Ovary (tissue), 3 donors: ENCODE results near the gene FAM53B.

Source experiments
- POLR2A ChIP-seq: fragments of 450-650 bp; IDR thresholded peaks from one replicate; pipeline ENCODE4 v1.6.1; 2017; ENCODE audit warnings: antibody characterized with exemption, mild to moderate bottlenecking, moderate library complexity
- TF ChIP-seq, protein P1 (sequence below), 3 donors: fragments of 450-650 bp in 2 of 3; fragments of 200-600 bp in 1 of 3; IDR thresholded peaks; one replicate each; pipeline versions ENCODE4 v1.5.1 to v1.8.0; 2016 to 2022; ENCODE audit warnings: antibody characterized with exemption in 3 of 3, mild to moderate bottlenecking in 1 of 3
- donor health status: DM: no; HTN: no; CAD: no.

DNA sequence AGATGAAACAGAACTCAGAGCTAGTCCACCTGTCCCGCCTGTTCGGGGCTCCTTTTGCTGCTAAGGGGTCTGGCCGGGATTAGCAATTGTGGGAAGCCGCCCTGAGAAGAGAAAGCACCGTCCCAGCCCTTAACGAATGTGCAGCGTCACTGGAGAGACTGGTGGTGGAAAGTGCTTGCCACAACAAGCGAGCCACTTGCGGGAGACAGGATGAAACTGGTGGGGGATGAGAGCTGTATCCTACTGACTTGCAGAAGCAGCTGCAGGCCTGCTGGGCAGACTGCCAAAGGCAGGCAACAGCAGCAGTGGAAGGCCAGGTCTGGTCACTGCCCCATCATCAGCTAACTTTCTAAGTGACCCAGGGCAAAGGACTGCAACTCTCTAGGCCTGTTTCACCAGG lies 95.4 kb downstream of the FAM53B start:
- TF ChIP-seq, protein P1, sequence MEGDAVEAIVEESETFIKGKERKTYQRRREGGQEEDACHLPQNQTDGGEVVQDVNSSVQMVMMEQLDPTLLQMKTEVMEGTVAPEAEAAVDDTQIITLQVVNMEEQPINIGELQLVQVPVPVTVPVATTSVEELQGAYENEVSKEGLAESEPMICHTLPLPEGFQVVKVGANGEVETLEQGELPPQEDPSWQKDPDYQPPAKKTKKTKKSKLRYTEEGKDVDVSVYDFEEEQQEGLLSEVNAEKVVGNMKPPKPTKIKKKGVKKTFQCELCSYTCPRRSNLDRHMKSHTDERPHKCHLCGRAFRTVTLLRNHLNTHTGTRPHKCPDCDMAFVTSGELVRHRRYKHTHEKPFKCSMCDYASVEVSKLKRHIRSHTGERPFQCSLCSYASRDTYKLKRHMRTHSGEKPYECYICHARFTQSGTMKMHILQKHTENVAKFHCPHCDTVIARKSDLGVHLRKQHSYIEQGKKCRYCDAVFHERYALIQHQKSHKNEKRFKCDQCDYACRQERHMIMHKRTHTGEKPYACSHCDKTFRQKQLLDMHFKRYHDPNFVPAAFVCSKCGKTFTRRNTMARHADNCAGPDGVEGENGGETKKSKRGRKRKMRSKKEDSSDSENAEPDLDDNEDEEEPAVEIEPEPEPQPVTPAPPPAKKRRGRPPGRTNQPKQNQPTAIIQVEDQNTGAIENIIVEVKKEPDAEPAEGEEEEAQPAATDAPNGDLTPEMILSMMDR (IDR thresholded peaks at IDR 0.05) = no peak
- TF ChIP-seq POLR2A = no peak
